Stimulated activated naive CD8-positive, alpha-beta T cell treated with anti-CD3 and anti-CD28 coated beads, Interleukin-15, Interleukin-2, amounts not matched to agents 100 U/mL and 50 U/mL, for 24 hours (primary cell): ENCODE results near the gene GORAB.
A peak's percentile ranks its signal among the peaks of the same experiment; 100 is the strongest.

Source experiments
- ATAC-seq: fragments of 150-1000 bp; cut with Tn5 transposase; one replicate; pipeline ENCODE4 v1.10.0; 2021
- DNase-seq: peaks from one replicate; pipeline ENCODE4 v3.0.0; 2021

GORAB gene

GRCh38 chr1:170538687-170539086 is 6.7 kb downstream of the GORAB start:
- no peak for DNase-seq
- ATAC-seq: no peak

- DNase-seq (no peak), ATAC-seq (no peak)
Observed at GRCh38 chr1:170539154-170539553, 7.2 kb downstream of the GORAB start.

- DNase-seq: no peak
- ATAC-seq: no peak
Observed at GRCh38 chr1:170544624-170545023, 12.7 kb downstream of the GORAB start.

GRCh38 chr1:170545476-170545875 is 13.5 kb downstream of the GORAB start:
- DNase-seq (no peak), ATAC-seq (no peak)

GRCh38 chr1:170547255-170547654 is 15.3 kb downstream of the GORAB start:
- no peak for DNase-seq
- ATAC-seq: no peak

GRCh38 chr1:170548497-170548896 is 16.5 kb downstream of the GORAB start:
- DNase-seq: no peak
- no peak for ATAC-seq

GRCh38 chr1:170555370-170555769 is 23.4 kb downstream of the GORAB start:
- ATAC-seq (no peak), DNase-seq (no peak)

- DNase-seq: no peak
- ATAC-seq: no peak
Observed at GRCh38 chr1:170556917-170557316, 25.0 kb downstream of the GORAB start.

- DNase-seq (no peak), ATAC-seq (no peak)
Observed at GRCh38 chr1:170558731-170559130, 26.8 kb downstream of the GORAB start.

GRCh38 chr1:170559166-170559565 is 27.2 kb downstream of the GORAB start:
- no peak for ATAC-seq
- DNase-seq: no peak

GRCh38 chr1:170560681-170561285 is 28.8 kb downstream of the GORAB start:
- no peak for ATAC-seq
- DNase-seq: no peak

GRCh38 chr1:170562646-170563338 is 30.8 kb downstream of the GORAB start:
- no peak for ATAC-seq

GRCh38 chr1:170567214-170567613 is 35.2 kb downstream of the GORAB start:
- ATAC-seq: no peak
- DNase-seq: no peak

More at GRCh38 chr1:170562646-170563338, 30.8 kb downstream of the GORAB start:
- DNase-seq: peak; percentile 13

GRCh38 chr1:170568197-170568596 is 36.2 kb downstream of the GORAB start:
- DNase-seq (no peak), ATAC-seq (no peak)

GRCh38 chr1:170576980-170577379 is 45.0 kb downstream of the GORAB start:
- DNase-seq: no peak
- ATAC-seq: no peak

- no peak for ATAC-seq
- DNase-seq: no peak
Observed at GRCh38 chr1:170578359-170578758, 46.4 kb downstream of the GORAB start.

- ATAC-seq (no peak), DNase-seq (no peak)
Observed at GRCh38 chr1:170580636-170581440, 48.9 kb downstream of the GORAB start.

- ATAC-seq (no peak), DNase-seq (no peak)
Observed at GRCh38 chr1:170583186-170583585, 51.2 kb downstream of the GORAB start.

- ATAC-seq (no peak), DNase-seq (no peak)
Observed at GRCh38 chr1:170586321-170587252, 54.6 kb downstream of the GORAB start.

- DNase-seq (no peak), ATAC-seq (no peak)
Observed at GRCh38 chr1:170587253-170587593, 55.3 kb downstream of the GORAB start.

- ATAC-seq (no peak), DNase-seq (no peak)
Observed at GRCh38 chr1:170590921-170591705, 59.1 kb downstream of the GORAB start.
